ENCODE results near the gene ADTRP.

Gene ADTRP

GRCh38 chr6:11732036-11732631 is 46.5 kb downstream of the ADTRP start:
- H3K36me3 ChIP-seq (ENCODE audit: control insufficient read depth in 2 of 2, insufficient read depth in 2 of 2, low read length in 2 of 2) = peaks cover 2% of the 10 kb centered on the region in 2 donors
- no peaks in the 10 kb centered on the region for H3K9me3 ChIP-seq (ENCODE audit: control insufficient read depth in 2 of 2, low read length in 2 of 2)
- peaks cover 0 to 4% of the 10 kb centered on the region in 2 donors for H3K4me1 ChIP-seq (ENCODE audit: control insufficient read depth in 2 of 2, insufficient read depth in 2 of 2, low read length in 2 of 2)
- H3K27me3 ChIP-seq (ENCODE audit: control insufficient read depth in 2 of 2, insufficient read depth in 2 of 2, low read length in 2 of 2) = no peaks in the 10 kb centered on the region
- no peak overlapping the region for H3K4me3 ChIP-seq (ENCODE audit: low read length in 2 of 2)
- peak overlapping the region; percentile 35 to 41 for H3K27ac ChIP-seq (ENCODE audit: low read depth in 2 of 2, low read length in 2 of 2)
- H3K9ac ChIP-seq (ENCODE audit: low read depth in 1 of 2, low read length in 2 of 2) = no peak overlapping the region

GRCh38 chr6:11731423-11731822 is 47.2 kb downstream of the ADTRP start:
- H3K36me3 ChIP-seq (ENCODE audit: control insufficient read depth in 2 of 2, insufficient read depth in 2 of 2, low read length in 2 of 2) = peaks cover 2% of the 10 kb centered on the region in 2 donors
- peak overlapping the region; percentile 35 to 41 for H3K27ac ChIP-seq (ENCODE audit: low read depth in 2 of 2, low read length in 2 of 2)
- no peak overlapping the region for H3K4me3 ChIP-seq (ENCODE audit: low read length in 2 of 2)
- no peaks in the 10 kb centered on the region for H3K9me3 ChIP-seq (ENCODE audit: control insufficient read depth in 2 of 2, low read length in 2 of 2)
- H3K9ac ChIP-seq (ENCODE audit: low read depth in 1 of 2, low read length in 2 of 2) = no peak overlapping the region
- peaks cover 0 to 4% of the 10 kb centered on the region in 2 donors for H3K4me1 ChIP-seq (ENCODE audit: control insufficient read depth in 2 of 2, insufficient read depth in 2 of 2, low read length in 2 of 2)
- H3K27me3 ChIP-seq (ENCODE audit: control insufficient read depth in 2 of 2, insufficient read depth in 2 of 2, low read length in 2 of 2) = no peaks in the 10 kb centered on the region

- Histone ChIP-seq H3K4me3 (ENCODE audit: low read length in 2 of 2) (no peak overlapping the region), H3K36me3 (ENCODE audit: control insufficient read depth in 2 of 2, insufficient read depth in 2 of 2, low read length in 2 of 2) (peaks cover 2% of the 10 kb centered on the region in 2 donors), H3K27ac (ENCODE audit: low read depth in 2 of 2, low read length in 2 of 2) (no peak overlapping the region), H3K9ac (ENCODE audit: low read depth in 1 of 2, low read length in 2 of 2) (no peak overlapping the region), H3K27me3 (ENCODE audit: control insufficient read depth in 2 of 2, insufficient read depth in 2 of 2, low read length in 2 of 2) (no peaks in the 10 kb centered on the region), H3K9me3 (ENCODE audit: control insufficient read depth in 2 of 2, low read length in 2 of 2) (no peaks in the 10 kb centered on the region), H3K4me1 (ENCODE audit: control insufficient read depth in 2 of 2, insufficient read depth in 2 of 2, low read length in 2 of 2) (peaks cover 0 to 4% of the 10 kb centered on the region in 2 donors)
Measured at GRCh38 chr6:11730641-11731040, 48.0 kb downstream of the ADTRP start.

- no peak overlapping the region for H3K27ac ChIP-seq (ENCODE audit: low read depth in 2 of 2, low read length in 2 of 2)
- H3K9ac ChIP-seq (ENCODE audit: low read depth in 1 of 2, low read length in 2 of 2) = no peak overlapping the region
Measured at GRCh38 chr6:11729076-11729475, 49.5 kb downstream of the ADTRP start.

GRCh38 chr6:11727998-11728961 is 50.3 kb downstream of the ADTRP start:
- no peaks in the 10 kb centered on the region for H3K27me3 ChIP-seq (ENCODE audit: control insufficient read depth in 2 of 2, insufficient read depth in 2 of 2, low read length in 2 of 2)
- no peak overlapping the region for H3K27ac ChIP-seq (ENCODE audit: low read depth in 2 of 2, low read length in 2 of 2)

More at GRCh38 chr6:11729076-11729475, 49.5 kb downstream of the ADTRP start:
- H3K4me1 ChIP-seq (ENCODE audit: control insufficient read depth in 2 of 2, insufficient read depth in 2 of 2, low read length in 2 of 2) = peaks cover 0 to 4% of the 10 kb centered on the region in 2 donors
- H3K9me3 ChIP-seq (ENCODE audit: control insufficient read depth in 2 of 2, low read length in 2 of 2) = no peaks in the 10 kb centered on the region
- no peaks in the 10 kb centered on the region for H3K27me3 ChIP-seq (ENCODE audit: control insufficient read depth in 2 of 2, insufficient read depth in 2 of 2, low read length in 2 of 2)
- peaks cover 0 to 2% of the 10 kb centered on the region in 2 donors for H3K36me3 ChIP-seq (ENCODE audit: control insufficient read depth in 2 of 2, insufficient read depth in 2 of 2, low read length in 2 of 2)
- no peak overlapping the region for H3K4me3 ChIP-seq (ENCODE audit: low read length in 2 of 2)

GRCh38 chr6:11727346-11727997 is 51.1 kb downstream of the ADTRP start:
- Histone ChIP-seq H3K4me3 (ENCODE audit: low read length in 2 of 2) (no peak overlapping the region), H3K9ac (ENCODE audit: low read depth in 1 of 2, low read length in 2 of 2) (no peak overlapping the region), H3K9me3 (ENCODE audit: control insufficient read depth in 2 of 2, low read length in 2 of 2) (no peaks in the 10 kb centered on the region), H3K27me3 (ENCODE audit: control insufficient read depth in 2 of 2, insufficient read depth in 2 of 2, low read length in 2 of 2) (no peaks in the 10 kb centered on the region), H3K4me1 (ENCODE audit: control insufficient read depth in 2 of 2, insufficient read depth in 2 of 2, low read length in 2 of 2) (peaks cover 0 to 4% of the 10 kb centered on the region in 2 donors), H3K36me3 (ENCODE audit: control insufficient read depth in 2 of 2, insufficient read depth in 2 of 2, low read length in 2 of 2) (no peaks in the 10 kb centered on the region), H3K27ac (ENCODE audit: low read depth in 2 of 2, low read length in 2 of 2) (no peak overlapping the region)

More at GRCh38 chr6:11727998-11728961, 50.3 kb downstream of the ADTRP start:
- Histone ChIP-seq H3K4me3 (ENCODE audit: low read length in 2 of 2) (no peak overlapping the region), H3K9me3 (ENCODE audit: control insufficient read depth in 2 of 2, low read length in 2 of 2) (no peaks in the 10 kb centered on the region), H3K36me3 (ENCODE audit: control insufficient read depth in 2 of 2, insufficient read depth in 2 of 2, low read length in 2 of 2) (peaks cover 0 to 2% of the 10 kb centered on the region in 2 donors), H3K9ac (ENCODE audit: low read depth in 1 of 2, low read length in 2 of 2) (no peak overlapping the region), H3K4me1 (ENCODE audit: control insufficient read depth in 2 of 2, insufficient read depth in 2 of 2, low read length in 2 of 2) (peaks cover 0 to 4% of the 10 kb centered on the region in 2 donors)

- Histone ChIP-seq H3K9ac (ENCODE audit: low read depth in 1 of 2, low read length in 2 of 2) (no peak overlapping the region), H3K36me3 (ENCODE audit: control insufficient read depth in 2 of 2, insufficient read depth in 2 of 2, low read length in 2 of 2) (peaks cover 0 to 7% of the 10 kb centered on the region in 2 donors), H3K9me3 (ENCODE audit: control insufficient read depth in 2 of 2, low read length in 2 of 2) (no peaks in the 10 kb centered on the region), H3K27me3 (ENCODE audit: control insufficient read depth in 2 of 2, insufficient read depth in 2 of 2, low read length in 2 of 2) (no peaks in the 10 kb centered on the region), H3K4me3 (ENCODE audit: low read length in 2 of 2) (no peak overlapping the region), H3K4me1 (ENCODE audit: control insufficient read depth in 2 of 2, insufficient read depth in 2 of 2, low read length in 2 of 2) (no peaks in the 10 kb centered on the region), H3K27ac (ENCODE audit: low read depth in 2 of 2, low read length in 2 of 2) (no peak overlapping the region)
Measured at GRCh38 chr6:11724286-11724685, 54.3 kb downstream of the ADTRP start.

GRCh38 chr6:11722805-11723631 is 55.6 kb downstream of the ADTRP start:
- Histone ChIP-seq H3K36me3 (ENCODE audit: control insufficient read depth in 2 of 2, insufficient read depth in 2 of 2, low read length in 2 of 2) (peaks cover 0 to 12% of the 10 kb centered on the region in 2 donors), H3K27ac (ENCODE audit: low read depth in 2 of 2, low read length in 2 of 2) (no peak overlapping the region), H3K4me3 (ENCODE audit: low read length in 2 of 2) (no peak overlapping the region), H3K9ac (ENCODE audit: low read depth in 1 of 2, low read length in 2 of 2) (no peak overlapping the region), H3K4me1 (ENCODE audit: control insufficient read depth in 2 of 2, insufficient read depth in 2 of 2, low read length in 2 of 2) (no peaks in the 10 kb centered on the region), H3K9me3 (ENCODE audit: control insufficient read depth in 2 of 2, low read length in 2 of 2) (no peaks in the 10 kb centered on the region), H3K27me3 (ENCODE audit: control insufficient read depth in 2 of 2, insufficient read depth in 2 of 2, low read length in 2 of 2) (no peaks in the 10 kb centered on the region)

- H3K27me3 ChIP-seq (ENCODE audit: control insufficient read depth in 2 of 2, insufficient read depth in 2 of 2, low read length in 2 of 2) = no peaks in the 10 kb centered on the region
- peaks cover 0 to 12% of the 10 kb centered on the region in 2 donors for H3K36me3 ChIP-seq (ENCODE audit: control insufficient read depth in 2 of 2, insufficient read depth in 2 of 2, low read length in 2 of 2)
- H3K9ac ChIP-seq (ENCODE audit: low read depth in 1 of 2, low read length in 2 of 2) = no peak overlapping the region
- H3K4me1 ChIP-seq (ENCODE audit: control insufficient read depth in 2 of 2, insufficient read depth in 2 of 2, low read length in 2 of 2) = no peaks in the 10 kb centered on the region
- H3K27ac ChIP-seq (ENCODE audit: low read depth in 2 of 2, low read length in 2 of 2) = no peak overlapping the region
- no peak overlapping the region for H3K4me3 ChIP-seq (ENCODE audit: low read length in 2 of 2)
- no peaks in the 10 kb centered on the region for H3K9me3 ChIP-seq (ENCODE audit: control insufficient read depth in 2 of 2, low read length in 2 of 2)
Measured at GRCh38 chr6:11722220-11722619, 56.4 kb downstream of the ADTRP start.

Data from mucosa of rectum (tissue), 2 donors.